OCI-LY7 (cell line): ENCODE results near the gene KRTAP10-8. TPM values are rescaled to one million over a fixed set of nuclear protein-coding genes. Genes with fewer than 3 reads are reported as not detected.
"Not testable (repeated sequence)": the region's sequence is repeated elsewhere in the genome, so short reads cannot be mapped to it uniquely, and the experiment has no call there.

Experiments used
- BruUV-seq: library from RNA; stranded (reverse); fragments of 400-500 nt; replicated peaks from 2 replicates; lab custom pipeline; 2021; lab: Mats Ljungman, UMichigan
- CTCF ChIA-PET: fragments of 300-600 bp; sonication (Branson Sonifier 250); formaldehyde crosslinking; loops from one replicate; lab custom pipeline; 2022; ENCODE audit warnings: antibody characterized with exemption; ENCODE audit not compliant: unreplicated experiment; lab: Charles Lee
- POLR2A ChIA-PET: fragments of 300-600 bp; sonication (Branson Sonifier 250); formaldehyde crosslinking; loops from one replicate; lab custom pipeline; 2022; ENCODE audit warnings: antibody characterized with exemption; lab: Charles Lee
- DNase-seq: peaks from one replicate; pipeline ENCODE4 v3.0.0-alpha.2; 2015; ENCODE audit warnings: low spot score
- H2AFZ ChIP-seq: fragments of 200-600 bp; sonication (generic), shearing (Covaris generic); 2 replicates; pipeline ENCODE4 v1.6.1; 2014; ENCODE audit warnings: mild to moderate bottlenecking, antibody characterized with exemption, low read length, moderate library complexity
- H3K27ac ChIP-seq: fragments of 200-600 bp; sonication (generic); 2 replicates; pipeline ENCODE4 v1.5.1; 2014; ENCODE audit warnings: mixed run types, low read depth, mild to moderate bottlenecking, moderate library complexity, low read length, inconsistent platforms; ENCODE audit not compliant: poor library complexity, severe bottlenecking
- H3K36me3 ChIP-seq: fragments of 200-600 bp; sonication (generic); 2 replicates; pipeline ENCODE4 v1.6.1; 2014; ENCODE audit warnings: mild to moderate bottlenecking, antibody characterized with exemption, low read length, moderate library complexity, mixed read lengths; ENCODE audit not compliant: insufficient read depth
- H3K4me1 ChIP-seq: fragments of 200-600 bp; sonication (generic); 2 replicates; pipeline ENCODE4 v1.5.1; 2014; ENCODE audit warnings: mild to moderate bottlenecking, low read length; ENCODE audit not compliant: insufficient read depth, poor library complexity, severe bottlenecking
- H3K4me2 ChIP-seq: fragments of 200-600 bp; sonication (generic); 2 replicates; pipeline ENCODE4 v1.6.1; 2014; ENCODE audit warnings: mild to moderate bottlenecking, low read length
- H3K4me3 ChIP-seq: fragments of 200-600 bp; sonication (generic); 2 replicates; pipeline ENCODE4 v1.5.1; 2014; ENCODE audit warnings: mild to moderate bottlenecking, low read depth, low read length; ENCODE audit not compliant: poor library complexity, severe bottlenecking
- H3K79me2 ChIP-seq: fragments of 200-600 bp; sonication (generic); 2 replicates; pipeline ENCODE4 v1.6.1; 2016; ENCODE audit warnings: low read depth, mild to moderate bottlenecking, low read length, moderate library complexity, mixed read lengths; ENCODE audit not compliant: insufficient read depth
- H3K9me2 ChIP-seq: fragments of 200-600 bp; sonication (generic); 2 replicates; pipeline ENCODE4 v1.6.1; 2016; ENCODE audit warnings: mild to moderate bottlenecking, low read length, mixed read lengths; ENCODE audit not compliant: insufficient read depth
- H3K9me3 ChIP-seq: fragments of 200-600 bp; sonication (generic); 2 replicates; pipeline ENCODE4 v1.6.1; 2014; ENCODE audit warnings: mild to moderate bottlenecking, mixed run types, low read length, mixed read lengths
- H4K20me1 ChIP-seq: fragments of 200-600 bp; sonication (generic); 2 replicates; pipeline ENCODE4 v1.6.1; 2014; ENCODE audit warnings: mild to moderate bottlenecking, antibody characterized with exemption, low read length, moderate library complexity, mixed read lengths; ENCODE audit not compliant: insufficient read depth
- CTCF ChIP-seq: fragments of 200-600 bp; sonication (generic); conservative IDR thresholded peaks from 2 replicates; pipeline ENCODE4 v1.5.1; 2014; ENCODE audit warnings: mild to moderate bottlenecking, antibody characterized with exemption, low read length, moderate library complexity, mixed read lengths
- EZH2phosphoT487 ChIP-seq: fragments of 200-600 bp; sonication (generic); IDR thresholded peaks from 2 replicates; pipeline ENCODE4 v1.6.1; 2018; ENCODE audit warnings: low read depth, borderline replicate concordance, mild to moderate bottlenecking, mixed run types, antibody characterized with exemption, low read length, moderate library complexity, mixed read lengths
- intact Hi-C: fragments of 100-400 bp; cut with micrococcal nuclease; formaldehyde crosslinking; loops from one replicate; pipeline ENCODE4 v1.10.0; 2022; ENCODE audit not compliant: unreplicated experiment
- total RNA-seq, 2 experiments: library from RNA; depleted of rRNA in 1 of 2; stranded (reverse); fragments of >200 nt in 1 of 2; shearing (Covaris generic) in 1 of 2; gene quantifications; 2 replicates each; pipeline ENCODE4 v1.2.3, GENCODE V29; 2014 to 2022

Gene KRTAP10-8
- total RNA-seq, 2 experiments from 2014 or later, result not detected

- Histone ChIP-seq H3K9me2 (no peaks in the 10 kb centered on the region), H3K79me2 (no peaks in the 10 kb centered on the region), H4K20me1 (no peaks in the 10 kb centered on the region), H3K4me3 (no peak overlapping the region), H3K4me2 (no peak overlapping the region), H3K27ac (no peak overlapping the region), H3K36me3 (no peaks in the 10 kb centered on the region), H3K9me3 (peaks cover 10% of the 10 kb centered on the region; the same call in 1 of the 2 replicates), H3K4me1 (no peaks in the 10 kb centered on the region), H2AFZ (no peak overlapping the region)
- DNase-seq, result no peak
- ChIA-PET POLR2A (no interaction called here), CTCF (no interaction called here)
- TF ChIP-seq CTCF (no peak), EZH2phosphoT487 (no peak)
- intact Hi-C loops, result no loop called here
- BruUV-seq, result no TSS peak
Observed at GRCh38 chr21:44579833-44580144, 32.1 kb upstream of the KRTAP10-8 start.

- intact Hi-C loops, H3K9me3 ChIP-seq, H3K4me2 ChIP-seq, H3K27ac ChIP-seq, POLR2A ChIA-PET, H3K4me1 ChIP-seq, CTCF ChIA-PET, H4K20me1 ChIP-seq, H3K79me2 ChIP-seq, H3K36me3 ChIP-seq, H3K9me2 ChIP-seq, DNase-seq, H2AFZ ChIP-seq, BruUV-seq, H3K4me3 ChIP-seq: not testable (repeated sequence)
Observed at GRCh38 chr21:44580231-44580821, 31.6 kb upstream of the KRTAP10-8 start, which contains the start of gene KRTAP10-5. Gene KRTAP10-5 (minus strand): TSS chr21:44580604. CDS start chr21:44580578, 26 bp downstream.

- Histone ChIP-seq H2AFZ (no peak overlapping the region), H3K27ac (no peak overlapping the region), H3K9me2 (no peaks in the 10 kb centered on the region), H3K36me3 (no peaks in the 10 kb centered on the region), H3K4me3 (no peak overlapping the region), H3K4me2 (no peak overlapping the region), H4K20me1 (no peaks in the 10 kb centered on the region), H3K4me1 (no peaks in the 10 kb centered on the region), H3K9me3 (peaks cover 10% of the 10 kb centered on the region; the same call in 1 of the 2 replicates), H3K79me2 (no peaks in the 10 kb centered on the region)
- no peak for TF ChIP-seq EZH2phosphoT487
- no peak for TF ChIP-seq CTCF
- ChIA-PET POLR2A (no interaction called here), CTCF (no interaction called here)
- no TSS peak for BruUV-seq
- intact Hi-C loops, result no loop called here
- DNase-seq, result no peak
Observed at GRCh38 chr21:44581158-44581557, 30.7 kb upstream of the KRTAP10-8 start.
